SHP77 (cell line): ENCODE measurements around the gene RFFL.

Experiments
- DNase-seq, 2 experiments: peaks; one replicate each; lab custom pipeline; 2025; lab: John Stamatoyannopoulos, UW

The RFFL gene

GRCh38 chr17:35081638-35082037 lies 18.1 kb upstream of the RFFL start:
- DNase-seq, result no peak

GRCh38 chr17:35080536-35080935 lies 17.0 kb upstream of the RFFL start:
- DNase-seq, result no peak

GRCh38 chr17:35079547-35080423 lies 16.3 kb upstream of the RFFL start:
- no peak for DNase-seq

- no peak for DNase-seq
Observed at GRCh38 chr17:35076874-35077273, 13.4 kb upstream of the RFFL start.

GRCh38 chr17:35074711-35075707 lies 11.5 kb upstream of the RFFL start:
- DNase-seq, result no peak

GRCh38 chr17:35073991-35074627 lies 10.6 kb upstream of the RFFL start:
- no peak for DNase-seq

GRCh38 chr17:35073183-35073790 lies 9.8 kb upstream of the RFFL start:
- no peak for DNase-seq

GRCh38 chr17:35069311-35069710 lies 5.8 kb upstream of the RFFL start:
- DNase-seq, result no peak

- no peak for DNase-seq
Observed at GRCh38 chr17:35068249-35068648, 4.7 kb upstream of the RFFL start.

- no peak for DNase-seq
Observed at GRCh38 chr17:35065880-35066279, 2.4 kb upstream of the RFFL start.

- no peak for DNase-seq
Observed at GRCh38 chr17:35064516-35065215, 1.2 kb upstream of the RFFL start.

GRCh38 chr17:35062308-35062707 lies 1.2 kb downstream of the RFFL start:
- DNase-seq, result no peak

- DNase-seq, result no peak
Observed at GRCh38 chr17:35057332-35057915, 6.1 kb downstream of the RFFL start.

- no peak for DNase-seq
Observed at GRCh38 chr17:35056013-35056412, 7.5 kb downstream of the RFFL start.

GRCh38 chr17:35053204-35053603 lies 10.3 kb downstream of the RFFL start:
- no peak for DNase-seq

- no peak for DNase-seq
Observed at GRCh38 chr17:35052780-35053179, 10.7 kb downstream of the RFFL start.

GRCh38 chr17:35052241-35052610 lies 11.3 kb downstream of the RFFL start:
- DNase-seq, result no peak

- DNase-seq, result no peak
Observed at GRCh38 chr17:35051579-35052240, 11.8 kb downstream of the RFFL start.

- no peak for DNase-seq
Observed at GRCh38 chr17:35051183-35051578, 12.3 kb downstream of the RFFL start.

GRCh38 chr17:35050170-35050569 lies 13.3 kb downstream of the RFFL start:
- DNase-seq, result no peak
